CD1c-positive myeloid dendritic cell (primary cell): ENCODE data around the gene KRTAP22-1.

Experiments
- DNase-seq: peaks from one replicate; pipeline ENCODE4 v3.0.0-alpha.2; 2016; ENCODE audit errors: extremely low spot score

The KRTAP22-1 gene

DNA sequence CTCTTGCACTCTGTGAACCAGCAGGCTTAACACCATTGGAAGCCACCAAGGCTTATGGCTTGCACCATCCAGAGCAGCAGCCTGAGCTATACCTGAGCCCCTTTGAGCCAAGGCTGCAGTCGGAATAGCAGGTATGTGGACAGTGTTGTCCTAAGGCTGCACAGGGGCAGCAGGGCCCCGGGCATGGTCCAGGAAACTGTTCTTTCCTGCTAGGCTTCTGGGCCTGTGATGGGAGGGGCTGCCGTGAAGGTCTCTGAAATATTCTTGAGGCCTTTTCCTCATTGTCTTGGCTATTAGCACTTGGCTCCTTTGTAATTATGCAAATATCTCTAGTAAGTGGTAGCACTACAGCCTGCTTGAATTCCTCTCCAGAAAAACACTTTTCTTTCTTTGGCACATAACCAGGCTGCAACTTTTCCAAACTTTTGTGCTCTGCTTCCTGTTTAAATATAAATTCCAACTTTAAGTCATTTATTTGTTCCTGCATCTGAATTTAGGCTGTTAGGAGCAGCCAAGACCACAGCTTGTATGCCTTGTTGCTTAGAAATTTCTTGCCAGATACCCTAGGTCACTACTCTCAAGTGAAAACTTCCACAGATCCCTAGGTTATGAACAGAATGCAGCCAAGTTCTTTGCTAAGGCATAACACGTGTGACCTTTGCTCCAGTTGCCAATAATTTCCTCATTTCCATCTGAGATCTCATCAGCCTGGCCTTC is 24.7 kb downstream of the KRTAP22-1 start:
- no peak for DNase-seq

DNA sequence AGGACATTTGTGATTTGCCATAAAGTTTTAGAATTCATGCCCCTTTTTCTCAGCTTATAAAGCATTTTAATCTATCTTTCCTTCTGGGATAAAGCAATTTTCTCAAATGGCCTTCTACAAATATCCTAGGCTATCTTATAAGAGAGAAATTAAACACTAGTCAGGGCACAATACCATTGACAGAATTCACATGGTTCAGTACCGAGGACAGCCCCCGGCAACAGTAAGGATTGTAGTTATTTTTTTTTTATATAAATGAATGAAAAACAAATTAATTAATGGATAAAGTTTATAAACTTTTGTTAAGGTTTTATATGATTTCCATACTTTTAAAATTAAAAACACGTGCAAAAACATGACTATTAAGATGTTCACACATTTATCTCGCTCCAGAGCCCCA is 27.2 kb downstream of the KRTAP22-1 start:
- DNase-seq: no peak

DNA sequence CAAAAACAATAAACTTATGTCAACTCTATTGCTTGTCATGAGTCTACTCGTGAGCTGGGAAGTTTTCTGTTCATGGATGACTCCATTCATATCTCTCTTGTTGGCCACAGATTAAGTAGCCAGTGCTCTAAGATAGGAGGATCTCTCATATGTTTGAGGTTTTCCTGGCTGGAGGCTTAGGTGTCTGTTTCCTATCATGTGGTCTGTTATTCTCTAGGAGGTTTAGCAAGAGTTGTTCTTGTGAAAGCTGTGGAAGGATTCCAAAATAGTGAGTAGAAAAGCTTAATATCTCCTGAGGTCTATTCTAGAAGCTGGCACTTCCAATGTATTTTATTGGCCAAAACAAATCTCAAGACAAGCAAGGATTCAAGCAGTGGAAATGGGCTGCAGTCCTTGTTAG is 28.3 kb downstream of the KRTAP22-1 start:
- no peak for DNase-seq

DNA sequence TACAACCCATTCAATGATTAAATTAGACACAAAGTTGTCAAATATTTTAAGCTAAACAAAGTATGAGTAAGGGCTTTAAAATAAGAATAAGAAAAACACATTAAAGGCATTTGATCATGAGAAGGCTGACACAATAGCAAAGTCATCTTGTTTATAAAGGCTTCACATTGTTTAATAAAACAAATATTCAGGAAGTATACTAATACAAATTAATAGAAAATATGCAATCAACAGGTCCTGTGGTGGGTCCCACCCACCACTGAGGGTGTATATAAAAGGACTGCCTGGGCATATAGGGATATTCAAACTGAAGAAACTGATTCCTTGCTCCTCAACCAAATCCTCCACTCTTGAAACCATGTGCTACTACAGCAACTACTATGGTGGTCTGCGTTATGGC is 34.0 kb downstream of the KRTAP22-1 start, which contains the start of gene KRTAP20-2:
Gene KRTAP20-2 (plus strand): TSS at position 301 of the 400 bp plus-strand sequence. CDS start 58 bp downstream, at position 359.
- DNase-seq: no peak

DNA sequence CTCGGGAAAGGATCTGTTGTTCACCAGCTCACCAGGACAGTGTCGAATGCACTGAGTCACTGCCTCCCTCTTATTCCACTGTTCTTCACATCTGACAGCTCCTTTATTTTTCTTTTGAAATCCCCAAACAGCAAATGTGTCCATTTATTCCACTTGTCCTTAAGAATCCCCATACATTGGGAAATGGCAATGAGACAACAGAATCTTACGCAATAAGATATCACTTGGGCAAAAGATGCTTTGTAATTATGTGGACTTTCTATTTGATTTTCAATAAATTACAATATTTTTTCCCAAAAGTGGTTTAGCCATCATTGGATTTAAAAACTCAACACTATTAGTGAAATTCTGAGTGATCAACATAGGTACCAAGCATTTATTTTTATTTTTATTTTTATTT is 37.8 kb downstream of the KRTAP22-1 start:
- no peak for DNase-seq

DNA sequence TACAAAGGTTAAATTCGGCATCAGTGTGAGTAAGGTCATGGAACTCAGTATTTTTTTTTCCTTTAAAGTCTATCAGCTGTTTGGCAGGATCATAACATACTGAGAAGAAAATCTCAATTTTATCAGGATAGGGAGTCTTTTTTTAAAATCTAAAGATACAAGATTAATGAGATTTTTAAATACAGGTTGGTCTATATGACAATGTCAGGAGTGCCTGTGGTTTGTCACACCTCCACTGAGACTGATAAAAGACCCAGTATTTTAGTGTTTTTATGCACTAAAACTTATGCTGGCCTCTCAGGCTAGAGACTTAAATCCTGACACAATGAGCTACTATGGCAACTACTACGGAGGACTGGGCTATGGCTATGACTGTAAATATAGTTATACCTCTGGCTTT is 41.7 kb downstream of the KRTAP22-1 start, which contains the start of gene KRTAP20-3:
Gene KRTAP20-3 (plus strand): TSS at position 301 of the 400 bp plus-strand sequence.
- no peak for DNase-seq

DNA sequence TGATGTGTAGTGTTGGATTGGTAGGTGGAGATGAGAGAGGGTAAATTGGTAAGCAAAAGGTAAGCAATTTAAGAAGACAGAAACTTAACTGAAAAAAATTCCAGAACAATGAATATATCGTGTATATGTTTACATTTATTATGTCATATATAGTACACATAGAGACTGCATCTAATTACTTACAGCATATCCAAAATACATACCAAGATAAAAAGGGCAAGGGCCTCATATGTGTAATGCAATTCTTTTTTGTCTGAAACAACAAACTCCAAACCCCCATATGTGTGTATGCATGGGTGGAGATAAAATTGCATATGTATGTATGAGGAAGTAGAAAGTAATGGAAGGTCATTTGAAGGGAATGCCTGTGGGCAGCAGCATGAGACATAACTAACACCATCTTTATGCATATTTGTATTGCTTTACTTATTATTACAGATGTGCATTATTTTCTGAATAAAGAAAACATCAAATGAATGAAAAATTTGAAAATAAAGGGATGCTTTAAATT is 46.1 kb downstream of the KRTAP22-1 start:
- no peak for DNase-seq
